Amniotic stem cell (primary cell): ENCODE data around the gene CLIP3.
"Not testable (repeated sequence)": the region's sequence is repeated elsewhere in the genome, so short reads cannot be mapped to it uniquely, and the experiment has no call there.

Experiments used
- DNase-seq: peaks from one replicate; lab custom pipeline; 2025; lab: John Stamatoyannopoulos, UW

The CLIP3 gene

DNA sequence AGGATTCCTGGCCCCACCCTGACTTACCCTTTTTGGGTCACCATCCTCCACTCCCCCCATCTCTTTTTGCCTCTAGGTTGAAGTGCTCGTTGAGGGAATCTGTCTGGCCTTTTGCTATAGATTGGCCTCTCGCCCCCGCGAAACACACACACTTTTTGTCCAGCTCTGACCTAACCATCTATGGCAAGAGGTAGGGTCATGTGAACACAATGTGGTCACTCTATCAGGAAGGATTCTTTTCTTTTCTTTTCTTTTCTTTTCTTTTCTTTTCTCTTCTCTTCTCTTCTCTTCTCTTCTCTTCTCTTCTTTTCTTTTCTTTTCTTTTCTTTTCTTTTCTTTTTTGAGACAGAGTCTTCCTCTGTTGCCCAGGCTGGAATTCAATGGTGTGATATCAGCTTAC, 51.7 kb downstream of the CLIP3 start:
- DNase-seq: not testable (repeated sequence)

DNA sequence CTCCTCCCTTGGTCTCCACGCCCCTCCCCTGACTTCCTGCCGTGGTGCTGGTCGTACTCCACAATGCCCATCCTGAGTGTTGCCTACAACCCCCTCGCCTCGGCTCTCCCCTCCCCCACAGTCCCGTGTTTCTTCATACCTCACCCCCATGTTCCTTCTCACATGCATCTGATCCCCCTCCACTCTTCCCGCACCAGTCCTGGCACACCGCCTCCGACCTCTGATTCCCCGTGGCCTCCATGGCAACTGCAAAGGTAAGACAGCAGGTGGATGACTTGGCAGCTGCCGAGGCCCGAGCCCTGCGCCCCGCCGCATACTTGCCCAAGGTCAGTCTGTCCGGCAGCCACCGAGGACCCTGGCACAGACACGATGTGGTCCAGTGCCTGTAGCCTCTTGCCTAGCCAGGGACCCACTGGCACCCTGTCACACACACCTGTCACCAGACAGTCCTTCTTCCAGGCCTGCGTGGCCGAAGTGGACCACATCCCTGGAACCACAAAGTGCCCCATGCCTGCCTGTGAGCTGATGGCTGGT, 53.8 kb downstream of the CLIP3 start:
- DNase-seq: no peak

DNA sequence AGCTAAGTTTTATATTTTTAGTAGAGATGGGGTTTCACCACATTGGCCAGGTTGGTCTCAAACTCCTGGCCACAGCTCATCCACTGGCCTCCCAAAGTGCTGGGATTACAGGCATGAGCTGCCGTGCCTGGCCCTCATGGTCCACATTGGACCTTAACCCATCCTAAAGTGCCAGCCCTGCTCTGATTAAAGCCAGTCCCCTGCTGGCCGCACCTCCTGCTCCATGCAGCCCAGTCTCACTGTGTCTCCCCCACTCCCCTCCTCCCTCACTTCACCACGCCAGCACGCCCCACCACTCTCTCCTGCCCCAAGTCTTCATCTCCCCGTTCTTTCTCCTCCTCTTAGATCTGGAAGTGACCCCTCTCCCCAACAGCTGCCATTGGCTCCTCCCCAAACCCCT, 54.4 kb downstream of the CLIP3 start:
- DNase-seq: no peak

DNA sequence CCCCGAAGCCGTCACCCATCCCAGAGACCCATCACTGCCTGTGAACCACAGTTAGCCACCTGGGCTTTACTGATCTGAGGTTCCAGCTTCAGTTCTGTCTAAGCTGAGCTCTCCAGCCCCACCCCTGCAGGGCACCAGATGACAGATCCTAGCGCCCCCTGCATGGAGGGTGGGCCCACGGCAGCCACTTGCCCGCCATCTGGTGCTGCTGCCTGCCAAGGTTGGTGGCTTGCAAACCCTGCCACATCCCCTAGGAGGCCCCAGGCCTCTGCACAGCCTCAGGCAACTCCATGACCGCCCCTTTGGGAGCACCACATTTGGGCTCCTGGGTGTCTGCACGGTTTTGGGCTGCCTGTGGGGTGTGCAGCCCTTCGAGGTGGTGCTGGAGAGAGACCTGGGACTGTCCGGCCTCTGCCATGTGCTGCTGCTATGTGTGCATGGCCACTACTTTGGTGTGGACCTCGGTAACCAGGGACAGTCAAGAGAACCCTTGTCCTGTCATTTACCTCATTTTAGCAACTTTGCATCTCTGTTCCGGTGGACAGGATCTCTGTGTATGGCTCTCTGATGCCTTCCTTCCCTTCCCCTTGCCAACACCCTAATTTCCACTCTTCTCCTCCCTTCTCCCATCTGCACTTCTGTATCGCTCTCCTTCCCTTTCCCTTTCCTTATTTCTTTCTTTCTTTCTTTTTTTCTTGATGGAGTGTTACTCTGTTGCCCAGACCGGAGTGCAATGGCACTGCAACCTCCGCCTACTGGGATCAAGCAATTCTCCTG, 55.0 kb downstream of the CLIP3 start:
- no peak for DNase-seq

DNA sequence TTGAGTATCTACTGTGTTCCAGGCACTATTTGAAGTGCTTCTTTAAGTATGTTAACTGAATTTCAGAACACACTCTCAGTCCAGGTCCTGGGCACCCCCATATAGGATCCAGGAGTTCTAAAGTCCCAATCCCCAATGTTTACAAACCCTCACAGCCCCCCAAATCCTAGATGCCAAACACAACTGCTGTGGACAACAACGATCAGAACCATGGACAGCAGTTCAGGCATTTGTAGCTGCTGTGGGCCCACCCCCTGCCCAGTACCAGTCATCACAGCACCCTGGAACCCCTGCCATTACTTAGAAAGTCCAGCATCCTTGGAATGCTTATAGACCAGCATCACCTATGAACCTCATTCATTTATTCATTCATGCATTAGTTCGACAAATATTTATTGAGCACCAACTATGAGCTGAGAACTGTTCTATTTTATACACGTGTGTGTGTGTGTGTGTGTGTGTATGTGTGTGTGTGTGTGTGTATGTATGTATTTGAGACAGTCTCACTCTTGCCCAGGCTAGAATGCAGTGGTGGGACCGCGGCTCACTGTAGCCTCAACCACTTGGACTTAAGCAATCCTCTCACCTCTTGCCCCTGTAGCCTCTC, 57.0 kb downstream of the CLIP3 start:
- DNase-seq: no peak

DNA sequence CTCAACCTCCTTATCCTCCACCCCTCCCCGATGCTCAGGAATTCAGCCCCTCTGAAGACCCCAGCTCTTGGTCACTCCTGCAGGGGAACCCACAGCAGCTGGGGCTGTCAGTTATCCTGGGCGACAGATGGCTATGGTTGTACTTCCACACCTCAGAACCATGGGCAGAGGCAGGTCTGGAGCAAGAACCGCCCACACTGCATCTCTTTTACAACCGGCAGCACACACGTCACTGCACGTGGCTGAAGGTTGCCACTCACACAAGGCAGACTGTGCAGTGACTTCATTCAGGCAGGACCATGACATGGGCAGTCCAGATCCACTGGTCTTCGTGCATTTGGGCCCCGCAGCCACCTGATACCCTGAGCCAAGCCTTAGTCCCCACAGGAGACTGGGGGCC, 59.2 kb downstream of the CLIP3 start:
- DNase-seq: no peak

DNA sequence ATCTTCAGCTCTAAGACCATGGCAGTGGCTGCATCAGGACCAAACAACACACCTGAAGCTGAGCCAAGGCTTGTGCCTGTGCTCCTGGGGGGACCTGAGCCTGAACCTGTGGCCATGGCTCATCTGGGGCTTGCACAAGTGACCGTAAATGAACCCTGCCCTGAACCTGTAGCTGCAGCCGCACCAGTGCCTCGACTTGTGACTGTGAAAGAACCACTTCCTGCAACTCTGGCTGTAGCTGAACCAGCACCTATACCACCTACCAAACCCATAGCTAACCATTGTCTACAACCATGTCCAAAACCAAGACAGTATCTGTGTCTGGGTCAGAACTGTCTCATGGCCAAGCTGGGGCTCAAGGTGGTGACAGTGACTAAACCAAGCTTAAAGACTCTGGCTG, 65.9 kb downstream of the CLIP3 start:
- DNase-seq: no peak
